HG02798 (cell line): ENCODE measurements around the gene GOLGA2.
A peak's percentile ranks its signal among the peaks of the same experiment; 100 is the strongest.
"Not testable (repeated sequence)": the region's sequence is repeated elsewhere in the genome, so short reads cannot be mapped to it uniquely, and the experiment has no call there.

ENCODE experiments used
- ATAC-seq: cut with Tn5 transposase; IDR thresholded peaks from one replicate; pipeline ENCODE4 v1.9.1; 2021; ENCODE audit warnings: mild to moderate bottlenecking; ENCODE audit not compliant: unreplicated experiment, poor library complexity

The GOLGA2 gene

DNA sequence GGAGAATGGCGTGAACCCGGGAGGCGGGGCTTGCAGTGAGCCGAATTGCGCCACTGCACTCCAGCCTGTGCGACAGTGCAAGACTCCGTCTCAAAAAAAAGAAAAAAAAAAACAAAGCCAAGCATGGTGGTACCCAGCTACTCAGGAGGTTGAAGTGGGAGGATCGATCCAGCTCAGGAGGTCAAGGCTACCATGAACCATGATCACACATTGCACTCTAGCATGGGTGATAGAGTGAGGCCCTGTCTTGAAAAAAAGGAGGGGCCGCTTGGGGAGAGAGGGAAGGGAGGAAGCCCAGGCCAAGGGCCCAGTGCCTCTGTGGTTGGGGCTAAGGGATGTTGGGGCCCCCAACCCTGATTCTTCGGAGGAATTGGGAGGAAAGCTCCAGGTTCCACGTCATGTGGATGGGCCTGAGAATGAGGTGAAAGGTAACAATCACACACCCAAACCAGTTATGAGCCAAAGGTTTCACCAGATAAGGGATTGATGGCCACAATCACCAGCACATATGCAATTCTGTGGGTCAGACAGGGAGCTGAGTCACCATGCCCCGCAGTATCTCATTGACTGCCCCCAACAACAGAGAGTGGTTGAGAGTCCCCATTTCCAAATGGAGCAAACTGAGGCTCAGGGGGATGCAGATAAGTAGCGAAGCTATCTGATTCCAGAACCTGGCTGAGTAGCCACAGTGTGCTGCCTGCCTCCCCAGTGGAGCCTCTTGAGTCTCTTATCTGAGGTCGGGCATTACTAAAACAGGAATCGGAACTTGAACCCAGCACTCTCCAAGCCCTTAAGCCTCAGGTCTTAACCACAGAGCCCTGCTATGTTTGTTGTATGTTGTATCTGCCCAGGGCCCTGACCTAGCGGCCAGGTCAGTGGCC, 20.8 kb upstream of the GOLGA2 start:
- ATAC-seq = no peak

DNA sequence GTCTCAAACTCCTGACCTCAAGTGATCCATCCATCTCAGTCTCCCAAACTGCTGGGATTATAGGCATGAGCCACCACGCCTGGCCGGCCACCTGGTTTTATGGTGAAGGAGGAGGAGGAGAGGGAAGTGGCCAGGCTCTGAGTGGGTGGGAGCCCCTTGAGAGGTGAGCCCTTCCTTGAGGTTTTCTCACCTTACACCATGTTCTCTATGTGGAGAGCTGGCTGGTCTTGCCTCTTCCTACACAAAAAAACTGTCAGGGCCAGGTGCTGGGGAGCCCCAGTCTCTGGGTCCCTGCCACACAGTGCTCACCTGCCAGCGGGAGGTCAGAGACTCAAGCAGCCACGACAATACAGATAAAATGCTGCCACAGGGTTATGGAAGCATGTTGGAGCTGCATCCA, 18.3 kb upstream of the GOLGA2 start:
- ATAC-seq = no peak

DNA sequence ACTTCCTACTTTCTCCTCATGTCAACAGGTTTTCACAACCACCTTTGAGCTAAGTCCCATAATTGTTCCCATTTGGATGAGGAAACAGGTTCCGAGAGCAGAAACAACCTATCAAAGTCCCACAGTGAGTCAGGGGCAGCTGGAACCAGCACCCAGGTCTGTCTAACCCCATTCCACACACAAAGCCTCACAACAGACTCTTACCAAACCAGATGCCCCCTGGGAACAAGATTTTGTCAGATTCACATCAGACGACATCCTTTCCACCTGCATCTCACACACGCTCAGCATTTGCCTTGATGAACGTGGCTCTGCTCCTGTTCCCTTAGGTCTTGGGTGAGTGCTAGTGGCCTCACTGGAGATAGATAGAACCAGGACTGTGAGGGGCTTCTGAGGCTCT, 17.3 kb upstream of the GOLGA2 start:
- no peak for ATAC-seq

DNA sequence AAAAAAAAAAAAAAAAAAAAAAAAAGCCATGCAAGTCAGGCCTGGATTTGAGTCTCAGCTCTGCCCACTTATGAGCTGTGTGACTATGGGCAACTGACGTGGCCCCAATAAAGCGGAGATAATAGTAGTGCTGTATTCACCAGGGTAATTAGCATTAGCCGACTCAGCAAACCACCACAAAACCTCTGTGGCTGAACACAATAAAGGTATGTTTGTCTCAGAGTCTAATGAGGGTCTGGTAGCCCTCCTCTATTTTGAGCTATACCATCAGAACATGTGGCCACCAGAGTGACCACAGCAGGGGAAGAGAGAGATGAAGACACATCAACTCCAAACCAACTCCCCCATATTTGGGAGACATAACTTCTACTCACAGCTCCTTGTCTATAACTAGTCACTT, 16.2 kb upstream of the GOLGA2 start:
- ATAC-seq = no peak

GRCh38 chr9:128288273-128289004, 12.6 kb upstream of the GOLGA2 start:
- no peak for ATAC-seq

DNA sequence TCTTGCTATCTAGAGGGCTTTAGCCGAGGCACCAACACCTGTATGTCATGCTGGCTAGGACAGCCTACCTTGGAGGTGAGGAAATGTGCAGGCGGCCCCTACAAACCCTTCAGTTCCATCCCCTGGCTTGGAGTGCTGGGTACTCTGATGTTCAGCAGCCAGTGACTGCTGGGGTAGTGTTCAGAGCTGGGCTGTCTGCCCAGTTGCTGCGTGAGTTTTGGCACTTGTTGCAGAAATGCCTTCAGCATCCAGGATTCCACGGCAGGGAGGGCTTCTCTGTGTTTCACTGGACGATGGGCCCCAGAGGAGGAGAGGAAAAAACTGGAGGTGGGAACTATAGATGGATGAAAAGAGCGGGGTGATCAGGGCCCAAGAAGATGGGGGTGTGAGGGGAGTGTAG, 10.6 kb upstream of the GOLGA2 start:
- no peak for ATAC-seq

DNA sequence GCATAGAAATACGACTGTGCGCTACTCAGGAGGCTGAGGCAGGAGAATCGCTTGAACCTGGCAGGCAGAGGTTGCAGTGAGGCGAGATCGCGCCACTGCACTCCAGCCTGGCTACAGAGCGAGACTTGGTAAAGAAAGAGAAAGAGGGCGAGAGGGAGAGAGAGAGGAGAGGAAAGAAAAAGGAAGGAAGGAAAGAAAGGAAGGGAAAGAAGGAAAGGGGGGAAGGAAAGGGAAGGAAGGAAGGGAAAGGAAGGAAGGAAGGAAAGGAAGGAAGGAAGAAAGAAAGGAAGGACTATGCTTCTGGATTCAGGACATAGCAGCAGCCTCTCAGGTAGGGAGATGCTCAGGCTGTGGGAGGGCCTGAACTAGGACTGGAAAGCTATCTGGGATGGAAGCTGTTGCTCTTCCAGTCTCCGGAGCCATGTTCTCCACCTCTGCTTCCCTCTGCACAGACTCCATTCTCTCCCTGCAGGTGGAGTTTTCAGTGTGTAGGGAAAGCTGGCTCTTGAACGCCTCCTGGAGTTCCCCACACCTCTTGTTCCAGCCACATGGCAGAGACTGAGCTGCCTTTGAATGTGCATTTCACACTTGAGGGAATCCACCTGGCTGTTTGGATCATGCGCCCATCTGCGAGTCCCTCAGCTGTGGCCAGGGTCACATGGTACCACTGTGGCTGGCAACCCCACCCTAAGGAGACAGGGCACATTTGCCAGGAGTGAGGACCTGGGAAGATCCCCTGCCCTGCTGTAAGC, 9.4 kb upstream of the GOLGA2 start:
- no peak for ATAC-seq

- ATAC-seq = no peak
These were observed 6.7 kb upstream of the GOLGA2 start for GRCh38 chr9:128282500-128282899.

DNA sequence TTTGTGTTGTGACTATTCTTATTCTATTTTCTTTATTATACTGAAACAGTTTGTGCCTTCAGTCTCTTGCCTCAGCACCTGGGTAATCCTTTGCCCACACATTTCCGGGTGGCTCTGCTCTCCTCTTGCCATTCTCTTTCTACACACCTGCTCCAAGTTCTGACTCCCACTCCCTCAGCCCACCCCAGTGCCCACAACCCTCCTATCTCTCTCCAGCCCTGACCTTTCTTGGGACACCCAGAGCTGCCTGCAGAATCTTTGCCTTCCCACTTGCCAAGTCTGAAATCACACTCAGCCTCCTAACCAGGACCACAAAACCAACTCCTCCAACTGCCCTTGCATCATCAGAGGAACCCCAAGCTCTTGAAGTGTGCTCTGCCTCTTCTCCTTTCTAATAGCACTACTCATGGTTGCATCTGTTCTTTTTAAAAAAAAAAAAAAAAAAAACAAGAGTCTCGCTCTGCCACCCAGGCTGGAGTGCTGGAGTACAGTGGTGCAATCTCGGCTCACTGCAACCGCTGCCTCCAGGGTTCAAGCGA, 4.3 kb upstream of the GOLGA2 start:
- ATAC-seq = no peak

DNA sequence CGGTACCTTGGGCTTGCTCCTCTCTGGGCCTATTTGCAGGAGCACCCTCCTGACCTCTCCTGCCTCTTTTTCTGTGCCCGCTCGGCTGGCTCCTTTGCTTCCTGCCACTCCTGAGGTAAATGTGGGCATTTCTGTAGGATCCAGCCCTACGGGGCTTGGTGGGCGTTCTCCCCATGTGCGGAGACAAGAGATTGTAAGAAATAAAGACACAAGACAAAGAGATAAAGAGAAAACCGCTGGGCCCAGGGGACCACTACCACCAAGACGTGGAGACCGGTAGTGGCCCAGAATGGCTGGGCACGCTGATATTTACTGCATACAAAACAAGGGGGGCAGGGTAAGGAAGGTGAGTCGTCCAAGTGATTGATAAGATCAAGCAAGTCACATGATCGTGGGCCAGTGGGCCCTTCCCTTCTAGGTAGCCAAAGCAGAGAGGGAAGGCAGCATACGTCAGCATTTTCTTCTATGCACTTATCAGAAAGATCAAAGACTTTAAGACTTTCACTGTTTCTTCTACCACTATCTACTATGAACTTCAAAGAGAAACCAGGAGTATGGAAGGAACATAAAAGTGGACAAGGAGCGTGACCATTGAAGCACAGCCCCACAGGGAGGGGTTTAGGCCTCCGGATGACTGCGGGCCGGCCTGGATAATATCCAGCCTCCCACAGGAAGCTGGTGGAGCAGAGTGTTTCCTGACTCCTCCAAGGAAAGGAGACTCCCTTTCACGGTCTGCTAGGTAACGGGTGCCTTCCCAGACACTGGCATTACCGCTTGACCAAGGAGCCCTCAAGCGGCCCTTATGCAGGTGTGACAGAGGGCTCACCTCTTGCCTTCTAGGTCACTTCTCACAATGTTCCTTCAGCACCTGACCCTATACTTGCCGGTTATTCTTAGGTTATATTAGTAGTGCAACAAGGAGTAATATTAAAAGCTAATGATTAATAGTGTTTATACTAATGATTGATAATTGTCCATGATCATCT, 3.6 kb upstream of the GOLGA2 start:
- not testable (repeated sequence) for ATAC-seq

DNA sequence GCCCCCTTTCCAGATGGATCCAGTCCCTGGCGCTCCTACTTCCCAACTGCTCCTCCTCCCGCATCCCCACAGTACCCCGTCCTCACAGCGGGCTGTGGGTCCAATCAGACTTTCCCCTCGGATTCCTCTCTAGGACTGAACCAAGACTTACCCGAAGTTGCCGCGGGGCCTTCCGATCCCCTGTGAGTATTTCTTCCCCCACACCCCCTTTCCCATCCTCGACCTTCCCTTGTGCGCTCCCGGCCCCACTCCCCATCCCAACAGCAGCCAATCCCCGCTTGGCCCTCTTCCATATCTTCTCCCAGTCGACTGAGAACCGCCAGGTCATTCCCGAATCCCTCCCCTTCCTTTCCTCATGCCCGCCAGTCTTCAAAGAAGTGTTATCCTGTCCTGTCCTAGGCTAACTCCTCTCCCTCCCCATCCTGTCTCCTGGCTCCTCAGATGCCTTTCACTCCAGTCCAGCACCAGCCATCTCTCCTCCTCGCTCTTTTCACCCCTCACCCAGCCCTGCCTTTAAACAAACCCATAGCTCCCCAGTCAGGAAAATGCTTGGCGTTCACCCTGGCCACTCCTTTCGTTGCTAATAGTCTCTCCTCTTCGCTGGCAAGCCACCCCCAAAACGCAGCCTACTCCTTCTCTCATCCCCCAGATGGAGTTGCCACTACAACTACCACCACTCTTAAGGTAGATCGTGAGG, 915 bp upstream of the GOLGA2 start:
- ATAC-seq = no peak

DNA sequence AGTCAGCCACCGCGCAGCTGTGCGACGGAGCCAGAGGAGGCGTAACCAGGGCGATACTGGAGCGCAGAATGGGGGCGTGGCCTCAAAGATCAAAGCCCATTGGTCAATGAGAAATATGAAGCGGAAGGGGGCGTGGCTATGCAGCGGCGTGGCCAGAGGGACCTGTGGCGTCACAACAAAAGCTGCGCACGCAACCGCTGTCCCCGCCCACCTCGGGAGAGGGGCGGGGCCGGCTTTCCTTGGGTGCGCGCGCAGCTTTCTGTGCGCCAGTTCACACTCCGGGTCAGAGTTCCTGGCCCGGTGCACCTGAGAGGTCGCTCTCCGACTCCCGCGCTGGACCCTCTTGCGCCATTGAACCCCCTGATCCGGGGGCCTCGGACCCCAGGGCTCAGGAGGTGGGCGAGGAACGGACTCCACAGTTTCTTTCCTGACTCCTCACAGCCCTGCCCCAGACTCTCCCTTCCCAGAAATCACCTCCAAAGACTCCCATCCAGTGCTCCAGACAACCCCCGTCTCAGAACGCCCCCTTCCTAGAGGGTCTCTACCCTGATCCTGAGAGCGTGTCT, 284 bp upstream of the GOLGA2 start, which contains the start of gene SWI5:
Gene SWI5, plus strand, starts transcription at position 269 of the 566 bp plus-strand sequence.
- peak; percentile 97 for ATAC-seq

GRCh38 chr9:128274245-128274644, 1.6 kb downstream of the GOLGA2 start:
- no peak for ATAC-seq

DNA sequence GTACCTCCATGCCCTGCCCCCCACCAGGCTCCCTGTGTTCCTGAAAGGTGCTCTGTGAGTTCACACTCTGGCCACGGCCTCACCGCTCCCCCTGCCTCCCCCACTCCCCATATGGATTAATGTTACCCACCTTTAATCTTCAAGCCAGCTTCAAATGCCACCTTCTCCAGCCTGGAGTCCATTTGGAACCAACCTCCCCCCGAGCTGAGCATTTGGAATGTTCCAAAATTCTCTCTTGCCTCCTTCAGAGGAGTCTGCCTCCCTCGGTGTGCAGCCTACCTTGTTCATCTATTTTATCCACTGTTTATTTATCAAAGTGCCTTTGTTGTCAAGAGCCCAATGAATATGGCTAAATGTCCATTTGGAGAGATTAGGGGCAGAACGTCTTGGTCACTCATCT, 4.3 kb downstream of the GOLGA2 start:
- no peak for ATAC-seq

DNA sequence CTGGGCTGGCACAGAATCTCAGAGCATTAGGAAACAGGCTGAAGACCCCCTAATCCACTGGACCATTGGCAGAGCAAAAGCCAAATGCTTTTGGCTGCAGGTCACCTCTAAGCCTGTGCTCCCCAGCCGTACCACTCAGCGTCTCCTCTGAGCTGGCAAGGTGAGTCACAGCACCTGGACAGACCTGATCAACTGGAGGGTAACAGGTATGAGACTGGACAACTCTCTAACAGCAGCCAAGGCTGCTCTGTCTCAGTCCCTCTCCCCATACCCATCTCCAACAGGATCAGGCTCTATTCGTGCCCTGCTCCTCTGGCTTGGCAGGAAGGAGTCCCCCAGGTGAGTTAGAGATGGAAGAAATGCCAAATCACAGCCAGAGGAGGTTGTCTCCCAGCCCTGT, 4.7 kb downstream of the GOLGA2 start:
- ATAC-seq = no peak

GRCh38 chr9:128266868-128267590, 8.8 kb downstream of the GOLGA2 start:
- no peak for ATAC-seq

DNA sequence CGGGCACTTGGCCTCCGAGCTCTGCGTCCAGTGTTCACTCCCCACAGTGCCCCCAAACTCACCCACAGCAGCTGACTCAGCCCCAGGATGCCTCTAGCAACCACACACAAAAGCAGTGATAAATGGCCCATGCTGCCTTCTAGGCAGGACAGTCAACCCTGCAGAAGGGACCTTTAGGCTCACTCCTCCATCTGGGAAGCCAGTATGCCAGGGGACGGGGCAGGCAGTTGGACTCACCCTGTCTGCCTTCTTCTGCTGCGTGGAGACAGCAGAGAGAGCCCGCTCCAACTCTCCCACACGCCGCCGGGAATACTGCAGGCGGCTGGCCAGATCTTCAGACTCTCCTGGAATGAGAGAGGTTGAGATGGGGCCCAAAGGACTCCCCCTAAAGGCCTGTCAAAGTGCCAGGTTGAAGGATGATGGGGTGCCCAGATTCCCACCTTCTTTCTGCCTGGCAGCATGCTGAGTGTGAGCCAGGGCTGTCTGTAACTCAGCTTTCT, 10.4 kb downstream of the GOLGA2 start:
- ATAC-seq = no peak

DNA sequence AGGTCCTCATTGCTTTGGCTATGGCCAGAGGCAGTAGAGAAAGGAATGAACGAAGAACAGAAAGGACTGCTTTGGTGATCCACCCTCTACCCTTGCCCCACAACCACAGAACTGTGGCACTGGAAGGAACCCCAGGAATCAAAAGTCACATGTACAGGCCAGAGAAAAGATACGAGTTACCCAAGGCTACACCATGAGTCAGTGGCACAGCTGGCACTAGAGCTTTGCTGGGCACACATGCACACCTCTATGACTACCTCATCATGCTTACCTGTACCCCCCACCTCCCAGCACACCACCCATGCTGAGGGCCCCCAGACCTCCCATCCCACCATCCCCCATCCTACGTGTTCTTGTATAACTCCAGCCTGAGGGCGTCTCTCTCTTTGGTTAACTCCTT, 13.1 kb downstream of the GOLGA2 start:
- no peak for ATAC-seq
